GM15510 (cell line): ENCODE results near the gene FCSK.
A peak's percentile ranks its signal among the peaks of the same experiment; 100 is the strongest.

Experiments used
- POLR2A ChIP-seq: IDR thresholded peaks from 3 replicates; pipeline ENCODE4 v1.6.1; 2011; ENCODE audit warnings: borderline replicate concordance; ENCODE audit not compliant: insufficient read length; ENCODE audit errors: extremely low read depth

The FCSK gene

GRCh38 chr16:70520612-70521297 lies 66.4 kb downstream of the FCSK start:
- TF ChIP-seq POLR2A, result no peak

GRCh38 chr16:70522216-70523075 lies 68.1 kb downstream of the FCSK start:
- no peak for TF ChIP-seq POLR2A

GRCh38 chr16:70523076-70523742 lies 68.8 kb downstream of the FCSK start, which contains the start of gene COG4:
Gene COG4, minus strand, starts transcription at chr16:70523554. Its CDS starts 11 bp downstream, at chr16:70523543.
- peak; percentile 90 for TF ChIP-seq POLR2A

- TF ChIP-seq POLR2A, result peak; percentile 66
Observed at GRCh38 chr16:70523743-70524398, 69.5 kb downstream of the FCSK start, which contains the start of gene SF3B3. Gene SF3B3, plus strand, starts transcription at chr16:70523816. Its CDS starts 2,841 bp downstream, at chr16:70526657.

GRCh38 chr16:70526403-70526802 lies 72.0 kb downstream of the FCSK start:
- no peak for TF ChIP-seq POLR2A

- no peak for TF ChIP-seq POLR2A
Observed at GRCh38 chr16:70527315-70527996, 73.1 kb downstream of the FCSK start.

- no peak for TF ChIP-seq POLR2A
Observed at GRCh38 chr16:70529051-70529777, 74.8 kb downstream of the FCSK start.
